ENCODE measurements around the gene C3orf18.

DNA sequence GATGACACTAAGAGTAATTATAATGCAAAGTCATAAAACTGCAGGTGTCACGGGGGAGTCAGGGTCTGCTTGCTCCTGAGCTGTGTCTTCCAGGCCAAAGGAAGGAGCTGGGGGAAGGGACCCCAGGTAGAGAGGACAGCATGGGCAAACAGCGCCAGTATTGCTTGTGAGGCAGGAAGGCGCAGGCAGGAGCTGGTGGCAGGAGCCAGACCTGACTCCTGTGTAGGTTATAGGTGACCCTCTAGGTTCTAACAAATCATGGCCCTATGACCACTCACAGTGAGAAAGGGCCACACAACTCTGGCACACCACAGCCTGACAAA, 42.2 kb upstream of the C3orf18 start:
- no peak for TF ChIP-seq POLR2A (IDR thresholded peaks at IDR 0.05)
- TF ChIP-seq, protein P1, sequence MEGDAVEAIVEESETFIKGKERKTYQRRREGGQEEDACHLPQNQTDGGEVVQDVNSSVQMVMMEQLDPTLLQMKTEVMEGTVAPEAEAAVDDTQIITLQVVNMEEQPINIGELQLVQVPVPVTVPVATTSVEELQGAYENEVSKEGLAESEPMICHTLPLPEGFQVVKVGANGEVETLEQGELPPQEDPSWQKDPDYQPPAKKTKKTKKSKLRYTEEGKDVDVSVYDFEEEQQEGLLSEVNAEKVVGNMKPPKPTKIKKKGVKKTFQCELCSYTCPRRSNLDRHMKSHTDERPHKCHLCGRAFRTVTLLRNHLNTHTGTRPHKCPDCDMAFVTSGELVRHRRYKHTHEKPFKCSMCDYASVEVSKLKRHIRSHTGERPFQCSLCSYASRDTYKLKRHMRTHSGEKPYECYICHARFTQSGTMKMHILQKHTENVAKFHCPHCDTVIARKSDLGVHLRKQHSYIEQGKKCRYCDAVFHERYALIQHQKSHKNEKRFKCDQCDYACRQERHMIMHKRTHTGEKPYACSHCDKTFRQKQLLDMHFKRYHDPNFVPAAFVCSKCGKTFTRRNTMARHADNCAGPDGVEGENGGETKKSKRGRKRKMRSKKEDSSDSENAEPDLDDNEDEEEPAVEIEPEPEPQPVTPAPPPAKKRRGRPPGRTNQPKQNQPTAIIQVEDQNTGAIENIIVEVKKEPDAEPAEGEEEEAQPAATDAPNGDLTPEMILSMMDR (IDR thresholded peaks at IDR 0.05 in 4 of 5, conservative IDR thresholded peaks at IDR 0.05 in 1 of 5) = no peak
